BJ (cell line): ENCODE data around the gene PTPRM. TPM values are rescaled to one million over a fixed set of nuclear protein-coding genes. Genes with fewer than 3 reads are reported as not detected.

Experiments
- CTCF ChIA-PET: fragments of 350-600 bp; formaldehyde crosslinking; extraction: SDS; loops from one replicate; lab custom pipeline; 2021; ENCODE audit warnings: antibody characterized with exemption, inconsistent platforms; lab: Yijun Ruan, JAX
- POLR2A ChIA-PET: fragments of 300-600 bp; sonication (Branson Sonifier 250); formaldehyde crosslinking; extraction: SDS; loops from one replicate; lab custom pipeline; 2021; ENCODE audit warnings: antibody characterized with exemption; lab: Charles Lee
- DNase-seq: peaks from one replicate; pipeline ENCODE4 v3.0.0-alpha.2; 2011; ENCODE audit warnings: low read depth
- H3K27me3 ChIP-seq: 2 replicates; pipeline ENCODE4 v1.6.0; 2011; ENCODE audit warnings: low read length; ENCODE audit not compliant: control insufficient read depth, insufficient read depth
- H3K36me3 ChIP-seq: 2 replicates; pipeline ENCODE4 v1.5.1; 2011; ENCODE audit warnings: low read length; ENCODE audit not compliant: control insufficient read depth, insufficient read depth
- H3K4me3 ChIP-seq: 2 replicates; pipeline ENCODE4 v1.5.1; 2011; ENCODE audit warnings: low read depth, mild to moderate bottlenecking, control low read depth, low read length
- CTCF ChIP-seq: IDR thresholded peaks from 2 replicates; pipeline ENCODE4 v1.5.1; 2011; ENCODE audit warnings: low read depth, mild to moderate bottlenecking, control low read depth, inconsistent platforms, low read length, moderate library complexity; ENCODE audit not compliant: insufficient read depth
- polyA plus RNA-seq: library from polyadenylated mRNA; depleted of rRNA; stranded (reverse); fragments of >200 nt; gene quantifications from 2 replicates; pipeline ENCODE4 v1.2.3, GENCODE V29; 2011

Gene PTPRM
- polyA plus RNA-seq, 1 experiment, result 149 TPM

- no peaks in the 10 kb centered on the region for H3K27me3 ChIP-seq
- no peak for TF ChIP-seq CTCF
- DNase-seq, result no peak
- POLR2A ChIA-PET, result no interaction called here
- H3K36me3 ChIP-seq, result no peaks in the 10 kb centered on the region
- H3K4me3 ChIP-seq, result no peak overlapping the region
- CTCF ChIA-PET, result interaction anchor here (0.8 kb wide), 1 partner anchor 26 kb away, joined by 3 read pairs; no protein-coding TSS in a partner anchor
These were observed 101.3 kb downstream of the PTPRM start for GRCh38 chr18:7668392-7668791.

GRCh38 chr18:7669361-7669760 is 102.2 kb downstream of the PTPRM start:
- no peaks in the 10 kb centered on the region for H3K36me3 ChIP-seq
- H3K4me3 ChIP-seq, result no peak overlapping the region
- no peaks in the 10 kb centered on the region for H3K27me3 ChIP-seq
- TF ChIP-seq CTCF, result no peak
- DNase-seq, result no peak
- POLR2A ChIA-PET, result no interaction called here
- CTCF ChIA-PET, result interaction anchor here (0.8 kb wide), 1 partner anchor 27 kb away, joined by 3 read pairs; no protein-coding TSS in a partner anchor

GRCh38 chr18:7671105-7671504 is 104.0 kb downstream of the PTPRM start:
- H3K4me3 ChIP-seq, result no peak overlapping the region
- no peaks in the 10 kb centered on the region for H3K27me3 ChIP-seq
- CTCF ChIA-PET, result no interaction called here
- no peak for TF ChIP-seq CTCF
- H3K36me3 ChIP-seq, result no peaks in the 10 kb centered on the region
- no peak for DNase-seq
- POLR2A ChIA-PET, result no interaction called here

- ChIA-PET CTCF (interaction anchor here (0.7 kb wide), 1 partner anchor 13 kb away, joined by 3 read pairs; no protein-coding TSS in a partner anchor), POLR2A (no interaction called here)
- DNase-seq, result no peak
These were observed 109.2 kb downstream of the PTPRM start for GRCh38 chr18:7676253-7676873.

GRCh38 chr18:7677001-7677400 is 109.9 kb downstream of the PTPRM start:
- ChIA-PET POLR2A (no interaction called here), CTCF (no interaction called here)
- TF ChIP-seq CTCF, result no peak
- no peak overlapping the region for H3K4me3 ChIP-seq
- H3K27me3 ChIP-seq, result no peaks in the 10 kb centered on the region
- no peaks in the 10 kb centered on the region for H3K36me3 ChIP-seq
- DNase-seq, result peak; percentile 13

More at GRCh38 chr18:7676253-7676873, 109.2 kb downstream of the PTPRM start:
- no peak overlapping the region for H3K4me3 ChIP-seq
- no peak for TF ChIP-seq CTCF
- no peaks in the 10 kb centered on the region for H3K36me3 ChIP-seq
- no peaks in the 10 kb centered on the region for H3K27me3 ChIP-seq
